ENCODE results near the gene SFSWAP.
"Not testable (repeated sequence)": the region's sequence is repeated elsewhere in the genome, so short reads cannot be mapped to it uniquely, and the experiment has no call there.

Gene SFSWAP

GRCh38 chr12:131737150-131737827 is 26.4 kb downstream of the SFSWAP start:
- DNase-seq, result no peak

GRCh38 chr12:131738196-131738595 is 27.3 kb downstream of the SFSWAP start:
- DNase-seq, result no peak

- DNase-seq, result no peak
These were observed 29.7 kb downstream of the SFSWAP start for GRCh38 chr12:131740626-131741025.

GRCh38 chr12:131742761-131743160 is 31.9 kb downstream of the SFSWAP start:
- DNase-seq, result not testable (repeated sequence)

GRCh38 chr12:131743410-131743809 is 32.5 kb downstream of the SFSWAP start:
- DNase-seq, result not testable (repeated sequence)

- not testable (repeated sequence) for DNase-seq
These were observed 33.0 kb downstream of the SFSWAP start for GRCh38 chr12:131743880-131744279.

GRCh38 chr12:131744675-131745074 is 33.8 kb downstream of the SFSWAP start:
- DNase-seq, result not testable (repeated sequence)

- no peak for DNase-seq
These were observed 34.8 kb downstream of the SFSWAP start for GRCh38 chr12:131745706-131746105.

GRCh38 chr12:131747276-131748177 is 36.6 kb downstream of the SFSWAP start:
- DNase-seq, result no peak

- DNase-seq, result no peak
These were observed 38.9 kb downstream of the SFSWAP start for GRCh38 chr12:131749618-131750315.

- no peak for DNase-seq
These were observed 40.4 kb downstream of the SFSWAP start for GRCh38 chr12:131751335-131751734.

GRCh38 chr12:131752451-131752850 is 41.6 kb downstream of the SFSWAP start:
- DNase-seq, result no peak

- no peak for DNase-seq
These were observed 42.1 kb downstream of the SFSWAP start for GRCh38 chr12:131753005-131753404.

- no peak for DNase-seq
These were observed 42.9 kb downstream of the SFSWAP start for GRCh38 chr12:131753757-131754156.

- no peak for DNase-seq
These were observed 43.3 kb downstream of the SFSWAP start for GRCh38 chr12:131754184-131754583.

GRCh38 chr12:131755305-131756113 is 44.6 kb downstream of the SFSWAP start:
- DNase-seq, result no peak

GRCh38 chr12:131756441-131756840 is 45.6 kb downstream of the SFSWAP start:
- no peak for DNase-seq

- no peak for DNase-seq
These were observed 46.2 kb downstream of the SFSWAP start for GRCh38 chr12:131757111-131757510.

GRCh38 chr12:131758016-131758739 is 47.3 kb downstream of the SFSWAP start:
- no peak for DNase-seq

GRCh38 chr12:131759176-131759575 is 48.3 kb downstream of the SFSWAP start:
- no peak for DNase-seq

GRCh38 chr12:131761638-131762037 is 50.7 kb downstream of the SFSWAP start:
- DNase-seq, result no peak

GRCh38 chr12:131764738-131765137 is 53.8 kb downstream of the SFSWAP start:
- DNase-seq, result no peak

Measured in NCI-H1417 treated with DMSO at 0.1 percent for 48 hours (cell line).